Measurements from ENCODE around the gene GFOD2. TPM values are rescaled to one million over a fixed set of nuclear protein-coding genes. Genes with fewer than 3 reads are reported as not detected.

Gene GFOD2
- total and polyA plus RNA-seq, 2 of the 8 experiments (the other 6 are each of a cell fraction or from before 2014, with no cell fraction given) = 21.4 to 33.2 TPM

DNA sequence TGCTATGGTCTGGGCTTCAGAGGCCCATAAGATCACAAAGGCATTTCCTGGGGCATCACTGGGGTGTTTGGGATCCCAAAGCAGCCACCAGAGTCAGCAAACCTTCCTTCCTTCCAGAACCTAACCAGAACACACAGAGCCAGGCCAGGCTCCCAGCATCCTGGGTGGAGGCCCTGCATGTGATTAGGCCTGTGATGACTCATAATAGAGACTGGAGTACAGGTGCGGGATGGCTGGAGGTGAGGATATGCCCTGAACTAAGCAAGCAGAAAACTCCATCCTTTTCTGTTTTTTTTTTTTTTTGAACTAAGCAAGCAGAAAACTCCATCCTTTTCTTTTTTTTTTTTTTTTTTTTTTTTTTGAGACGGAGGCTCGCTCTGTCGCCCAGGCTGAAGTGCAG, 17.7 kb upstream of the GFOD2 start (continued):
- TF ChIP-seq MAFK (IDR thresholded peaks at IDR 0.05; ENCODE audit: low read depth, low read length) (no peak), SP1 (IDR thresholded peaks at IDR 0.05; ENCODE audit: low read depth, low read length) (no peak), GABPA (IDR thresholded peaks at IDR 0.05; ENCODE audit: borderline replicate concordance, insufficient read depth, low read length) (no peak)

Measured in H1 (cell line).